ENCODE measurements around the gene ANKH. TPM values are rescaled to one million over a fixed set of nuclear protein-coding genes. Genes with fewer than 3 reads are reported as not detected.
"Not testable (repeated sequence)": the region's sequence is repeated elsewhere in the genome, so short reads cannot be mapped to it uniquely, and the experiment has no call there.

Gene ANKH
- total RNA-seq, 1 donor from 2014 or later = 14.7 TPM

DNA sequence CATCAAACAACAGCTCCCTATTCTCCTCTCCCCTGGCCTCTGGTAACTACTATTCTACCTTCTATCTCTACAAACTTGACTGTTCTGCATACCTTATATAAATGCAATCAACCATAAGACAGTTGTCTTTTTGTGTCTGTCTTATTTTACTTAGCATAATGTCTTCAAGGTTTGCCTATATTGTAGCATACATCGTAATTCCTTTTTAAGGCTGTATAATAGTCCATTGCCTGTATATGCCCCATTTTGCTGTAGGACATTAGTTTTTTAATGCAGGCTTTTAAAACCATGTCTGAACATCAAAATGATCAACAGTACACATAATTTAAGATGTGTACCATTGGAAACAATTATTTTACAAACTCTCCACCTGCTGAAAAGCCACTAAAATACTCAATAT lies 12.4 kb downstream of the ANKH start:
- DNase-seq (ENCODE audit: low read depth in 2 of 2) = no peak

DNA sequence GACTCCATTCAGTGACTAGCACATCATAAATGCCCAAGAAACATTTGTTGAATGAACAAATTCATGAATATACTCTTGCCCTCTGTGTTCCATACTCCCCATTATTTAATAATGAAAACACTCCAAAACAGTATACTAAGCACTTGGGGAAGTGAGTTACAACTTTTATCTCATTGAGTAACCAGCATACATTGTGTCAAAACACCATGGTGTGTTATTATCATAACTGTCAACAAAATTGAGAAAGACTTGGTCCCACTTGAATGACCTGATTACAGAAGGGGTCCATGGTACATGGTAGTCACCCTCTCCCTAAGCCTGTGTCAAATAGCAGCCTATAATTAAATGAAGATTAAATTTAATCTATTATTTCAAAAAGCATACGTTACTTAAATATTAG lies 16.2 kb downstream of the ANKH start:
- no peak for DNase-seq (ENCODE audit: low read depth in 2 of 2)

DNA sequence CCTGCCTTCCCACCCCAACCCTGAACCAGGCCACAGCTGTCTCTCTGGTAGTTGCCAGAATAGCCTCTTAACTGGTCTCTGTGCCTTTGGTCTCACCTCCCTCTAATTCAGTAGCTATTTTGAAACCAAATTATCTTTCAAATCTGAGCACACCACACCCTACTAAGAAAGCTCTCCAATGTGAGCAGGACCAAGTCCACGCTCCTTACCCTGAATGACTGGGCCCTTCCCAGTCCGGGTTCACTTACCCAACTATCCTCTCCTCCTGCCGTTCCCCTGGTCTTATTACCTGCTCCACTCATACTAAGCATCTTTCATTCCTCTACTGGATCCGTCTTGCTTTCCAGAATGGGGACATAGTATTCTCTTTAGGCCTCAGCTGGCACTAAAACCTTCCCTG lies 16.8 kb downstream of the ANKH start:
- no peak for DNase-seq (ENCODE audit: low read depth in 2 of 2)

DNA sequence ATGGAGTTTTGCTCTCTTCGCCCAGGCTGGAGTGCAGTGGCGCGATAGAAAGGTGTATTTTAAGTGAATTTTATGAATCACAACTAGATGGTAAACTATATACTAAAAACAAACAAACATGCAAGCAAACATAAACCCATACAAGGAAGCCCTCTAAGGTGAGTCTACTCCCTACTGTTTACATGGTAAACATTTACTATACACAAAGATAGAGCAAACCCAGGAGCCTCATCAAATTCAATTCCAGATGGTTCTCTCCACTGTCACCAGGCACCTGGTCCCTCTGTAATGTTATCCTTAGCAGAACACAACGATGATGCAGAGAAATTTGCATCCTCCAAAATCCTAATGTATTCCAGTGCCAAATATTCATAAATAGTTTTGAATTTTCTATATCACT lies 17.9 kb downstream of the ANKH start:
- no peak for DNase-seq (ENCODE audit: low read depth in 2 of 2)

DNA sequence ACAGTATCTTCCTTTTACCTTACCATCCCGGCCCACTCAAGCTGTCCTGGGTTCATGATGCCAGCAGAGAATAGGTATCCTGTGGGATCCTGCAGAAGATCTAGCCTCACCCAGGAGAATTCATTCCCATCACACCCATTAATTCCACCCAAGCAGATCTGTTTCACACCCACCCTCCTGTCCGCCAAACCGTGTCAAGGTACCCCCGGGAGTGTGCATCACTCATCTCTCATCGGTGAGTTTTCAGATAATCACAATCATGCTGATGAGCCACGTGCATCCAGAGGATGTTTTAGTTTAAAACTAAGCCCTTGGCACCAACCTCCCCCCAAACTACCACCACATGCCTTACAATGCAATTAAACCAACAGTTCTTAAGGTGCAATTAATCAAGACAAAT lies 18.8 kb downstream of the ANKH start:
- no peak for DNase-seq (ENCODE audit: low read depth in 2 of 2)

DNA sequence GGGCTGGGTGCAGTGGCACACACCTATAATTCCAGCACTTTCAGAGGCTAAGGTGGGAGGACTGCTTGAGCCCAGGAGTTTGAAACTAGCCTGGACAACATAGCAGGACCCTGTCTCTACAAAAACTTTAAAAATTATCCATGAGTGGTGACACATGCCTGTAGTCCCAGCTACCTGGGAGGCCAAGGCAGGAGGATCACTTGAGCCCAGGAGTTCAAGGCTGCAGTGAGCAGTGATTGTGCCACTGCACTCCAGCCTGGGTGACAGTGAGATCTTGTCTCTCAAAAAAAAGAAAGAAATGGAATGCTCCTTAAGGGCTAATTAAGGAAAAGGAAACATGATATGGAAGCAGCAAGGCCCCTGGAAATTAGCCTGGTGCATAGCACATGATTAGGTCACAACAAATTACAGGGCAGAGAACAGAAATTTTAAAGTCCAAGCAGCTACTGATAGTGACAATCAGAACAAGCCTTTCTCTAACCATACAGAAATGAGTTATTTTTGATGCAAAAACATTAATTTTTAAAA lies 19.5 kb downstream of the ANKH start:
- DNase-seq (ENCODE audit: low read depth in 2 of 2) = no peak

DNA sequence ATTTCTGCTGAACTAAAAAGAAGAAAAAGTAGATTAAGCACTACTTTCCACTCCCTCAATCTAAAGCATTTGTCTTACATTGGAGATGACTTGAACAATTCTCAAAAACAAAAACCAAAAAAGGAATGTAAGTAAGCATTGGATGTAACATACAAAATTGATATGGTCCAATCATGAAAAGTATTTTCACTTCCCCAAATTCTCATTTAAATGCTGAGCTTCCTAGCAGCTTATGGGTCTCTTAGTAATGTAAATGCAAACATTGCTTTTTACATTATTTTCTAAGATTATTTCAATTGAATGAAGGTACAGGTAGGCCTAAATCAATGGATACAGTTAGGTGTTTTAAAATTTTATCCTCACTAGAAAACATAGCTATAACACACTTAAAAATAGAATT lies 20.0 kb downstream of the ANKH start:
- no peak for DNase-seq (ENCODE audit: low read depth in 2 of 2)

DNA sequence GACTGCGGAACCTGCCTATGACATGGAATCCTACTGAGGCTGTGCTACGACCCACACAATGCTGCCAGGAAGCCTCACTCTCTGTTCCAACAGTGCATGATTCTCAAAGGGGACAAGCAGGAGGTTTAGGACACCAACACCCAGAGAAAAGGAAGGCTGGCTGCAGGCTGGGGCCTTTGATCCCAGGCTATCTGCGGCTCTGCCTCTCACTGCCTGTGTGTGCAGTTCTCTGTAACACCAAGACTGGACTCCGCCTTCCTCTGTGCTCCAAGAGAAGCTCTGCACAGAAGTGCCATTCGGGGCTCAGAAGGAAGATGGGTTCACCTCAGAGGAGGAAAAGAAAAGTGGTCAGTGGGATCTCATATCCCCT lies 20.5 kb downstream of the ANKH start:
- no peak for DNase-seq (ENCODE audit: low read depth in 2 of 2)

DNA sequence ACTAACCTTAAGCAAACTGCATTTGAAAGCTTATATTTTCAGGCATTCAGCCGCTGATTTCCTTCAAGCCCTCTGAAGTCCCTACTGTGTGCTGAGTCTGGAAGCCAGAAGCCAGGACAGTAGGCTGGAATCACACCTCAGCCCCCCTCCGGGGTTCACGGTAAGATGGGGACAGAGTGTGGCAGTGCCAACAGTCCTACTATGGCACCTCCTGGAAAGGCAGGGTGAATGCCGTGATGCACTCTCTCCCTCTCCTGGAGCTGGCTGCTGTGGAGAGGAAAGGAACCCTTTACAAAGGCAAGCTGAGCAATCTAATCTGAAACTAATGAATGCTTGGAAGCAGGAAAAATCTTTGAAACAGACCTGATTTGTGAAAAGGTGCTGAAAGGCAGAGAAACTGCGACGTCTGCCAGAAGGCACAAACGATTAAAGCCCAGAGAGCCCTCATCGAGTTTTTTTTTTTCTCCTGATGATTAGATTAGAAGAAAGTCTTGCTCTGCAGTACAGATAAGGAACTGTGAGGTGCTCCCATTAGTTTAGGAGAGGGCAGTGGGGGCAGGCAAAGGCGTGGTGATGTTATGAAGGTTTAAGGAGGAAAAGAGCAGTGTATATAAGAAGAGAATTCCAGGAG lies 21.0 kb downstream of the ANKH start:
- DNase-seq (ENCODE audit: low read depth in 2 of 2) = no peak

DNA sequence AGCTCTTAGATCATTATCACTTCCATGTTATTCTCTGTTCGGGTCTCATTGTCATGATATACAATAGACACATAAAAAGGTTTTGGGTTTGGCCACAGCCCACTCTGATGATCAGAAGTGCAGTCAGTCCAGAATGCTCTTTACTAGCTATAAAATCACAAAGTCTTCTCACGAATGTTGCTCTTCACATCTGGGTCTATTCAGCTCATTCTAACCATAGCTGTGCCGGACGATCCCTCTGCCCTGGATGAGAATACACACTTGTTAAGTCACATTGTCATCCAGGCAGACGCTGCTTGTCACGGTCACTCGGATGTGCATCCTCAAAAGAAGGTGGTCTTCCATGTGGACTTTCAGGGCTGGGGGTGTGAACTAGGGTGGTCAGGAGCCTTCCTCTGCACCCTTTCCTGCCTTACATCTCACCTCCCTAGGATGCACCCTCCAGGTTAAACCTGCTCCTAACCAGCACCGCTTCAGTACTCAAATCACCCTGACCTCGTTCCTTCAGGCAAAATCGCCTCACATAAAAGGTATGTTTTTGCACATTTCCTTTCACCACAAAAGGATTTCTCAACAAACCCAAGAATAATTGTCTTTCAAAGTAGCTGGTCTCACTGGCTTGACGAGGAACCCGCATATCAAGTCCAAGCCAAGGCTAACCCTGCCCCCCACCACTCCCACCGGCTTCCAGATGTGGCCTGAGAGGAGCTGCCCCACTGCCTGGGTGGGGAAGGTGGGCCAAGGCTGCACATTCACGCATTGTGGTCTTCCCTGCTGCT lies 21.9 kb downstream of the ANKH start:
- no peak for DNase-seq (ENCODE audit: low read depth in 2 of 2)

DNA sequence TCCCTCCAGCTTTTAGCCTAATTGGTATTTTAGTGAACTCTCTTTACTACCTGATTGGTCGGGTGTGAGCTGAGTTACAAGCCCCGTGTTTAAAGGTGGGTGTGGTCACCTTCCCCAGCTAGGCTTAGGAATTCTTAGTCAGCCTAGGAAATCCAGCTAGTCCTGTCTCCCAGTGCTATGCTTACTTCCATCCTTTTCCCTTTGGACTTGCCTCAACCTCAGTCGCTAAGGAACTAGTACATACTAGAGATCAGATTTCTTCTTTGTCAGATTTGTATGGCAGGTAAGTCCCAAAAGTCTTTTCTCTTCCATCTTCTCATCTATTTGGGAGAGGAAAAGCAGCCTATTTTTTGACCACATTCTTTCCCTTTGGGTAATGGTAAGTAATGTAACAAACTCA lies 22.6 kb downstream of the ANKH start:
- not testable (repeated sequence) for DNase-seq (ENCODE audit: low read depth in 2 of 2)

DNA sequence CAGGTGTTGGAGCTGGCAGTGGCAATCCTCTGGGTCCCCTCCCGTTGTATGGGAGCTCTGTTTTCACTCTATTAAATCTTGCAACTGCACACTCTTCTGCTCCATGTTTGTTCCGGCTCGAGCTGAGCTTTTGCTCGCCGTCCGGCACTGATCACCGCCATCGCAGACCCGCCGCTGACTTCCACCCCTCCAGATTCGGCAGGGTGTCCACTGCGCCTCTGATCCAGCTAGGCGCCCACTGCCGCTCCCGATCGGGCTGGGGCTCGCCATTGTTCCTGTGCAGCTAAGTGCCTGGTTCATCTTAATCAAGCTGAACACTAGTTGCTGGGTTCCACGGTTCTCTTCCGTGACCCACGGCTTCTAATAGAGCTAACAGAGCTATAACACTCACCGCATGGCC lies 23.2 kb downstream of the ANKH start:
- DNase-seq (ENCODE audit: low read depth in 2 of 2) = no peak

DNA sequence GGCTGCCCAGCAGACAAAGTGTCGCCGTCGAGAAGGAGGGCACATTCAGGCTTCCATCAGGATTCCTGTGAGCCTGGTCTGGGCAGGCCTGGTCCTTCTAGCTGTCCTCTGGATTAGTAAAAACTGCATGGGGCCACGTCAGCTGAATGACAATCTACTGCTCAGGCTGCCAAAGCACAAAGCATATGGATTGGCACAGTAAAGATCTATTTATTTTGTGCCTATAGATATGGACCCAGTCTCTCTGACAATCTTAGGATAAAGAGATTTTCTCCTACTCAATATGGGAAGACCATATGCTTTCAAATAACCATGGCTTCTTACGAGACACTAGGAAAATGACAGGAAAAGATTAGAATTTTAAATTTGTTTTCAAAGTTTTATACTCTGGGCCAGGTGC lies 24.1 kb downstream of the ANKH start:
- no peak for DNase-seq (ENCODE audit: low read depth in 2 of 2)

DNA sequence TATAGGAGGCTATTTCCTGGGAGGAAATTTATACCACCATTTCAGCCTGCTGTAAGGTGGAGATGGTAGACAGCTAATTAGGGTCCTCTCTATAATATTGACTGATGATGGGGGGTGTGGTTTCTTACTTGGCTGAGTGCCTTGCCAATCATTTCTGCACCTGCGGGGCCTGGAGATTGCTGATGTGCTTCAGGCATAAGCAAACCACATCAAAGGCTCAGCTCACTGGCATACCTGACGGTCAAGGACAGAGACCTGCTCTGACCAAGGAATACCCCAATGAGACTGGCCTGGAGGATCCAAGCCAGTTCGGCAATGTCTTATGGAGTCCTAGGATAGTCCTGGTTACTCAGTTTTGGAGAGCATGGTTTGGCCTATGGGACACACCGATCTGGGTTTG lies 29.5 kb downstream of the ANKH start:
- DNase-seq (ENCODE audit: low read depth in 2 of 2) = no peak

DNA sequence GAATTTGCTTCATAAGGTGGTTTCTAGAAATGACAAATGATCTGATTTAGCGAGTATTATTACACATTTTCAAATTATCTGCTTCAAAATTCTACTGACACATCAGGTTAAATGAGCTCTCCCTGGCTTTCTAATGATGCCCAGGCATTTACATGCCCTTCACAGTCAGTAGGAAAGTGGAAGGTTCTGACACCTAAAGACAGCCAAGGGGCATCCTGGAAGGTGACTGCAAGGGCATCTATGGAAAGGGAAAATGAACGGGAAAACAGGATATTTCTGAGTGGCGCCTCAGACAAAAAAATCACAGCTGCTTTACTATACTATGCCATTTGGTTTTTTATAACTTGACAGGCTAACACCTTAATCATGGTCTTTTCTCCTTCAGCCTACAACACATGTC lies 31.0 kb downstream of the ANKH start:
- DNase-seq (ENCODE audit: low read depth in 2 of 2) = no peak

DNA sequence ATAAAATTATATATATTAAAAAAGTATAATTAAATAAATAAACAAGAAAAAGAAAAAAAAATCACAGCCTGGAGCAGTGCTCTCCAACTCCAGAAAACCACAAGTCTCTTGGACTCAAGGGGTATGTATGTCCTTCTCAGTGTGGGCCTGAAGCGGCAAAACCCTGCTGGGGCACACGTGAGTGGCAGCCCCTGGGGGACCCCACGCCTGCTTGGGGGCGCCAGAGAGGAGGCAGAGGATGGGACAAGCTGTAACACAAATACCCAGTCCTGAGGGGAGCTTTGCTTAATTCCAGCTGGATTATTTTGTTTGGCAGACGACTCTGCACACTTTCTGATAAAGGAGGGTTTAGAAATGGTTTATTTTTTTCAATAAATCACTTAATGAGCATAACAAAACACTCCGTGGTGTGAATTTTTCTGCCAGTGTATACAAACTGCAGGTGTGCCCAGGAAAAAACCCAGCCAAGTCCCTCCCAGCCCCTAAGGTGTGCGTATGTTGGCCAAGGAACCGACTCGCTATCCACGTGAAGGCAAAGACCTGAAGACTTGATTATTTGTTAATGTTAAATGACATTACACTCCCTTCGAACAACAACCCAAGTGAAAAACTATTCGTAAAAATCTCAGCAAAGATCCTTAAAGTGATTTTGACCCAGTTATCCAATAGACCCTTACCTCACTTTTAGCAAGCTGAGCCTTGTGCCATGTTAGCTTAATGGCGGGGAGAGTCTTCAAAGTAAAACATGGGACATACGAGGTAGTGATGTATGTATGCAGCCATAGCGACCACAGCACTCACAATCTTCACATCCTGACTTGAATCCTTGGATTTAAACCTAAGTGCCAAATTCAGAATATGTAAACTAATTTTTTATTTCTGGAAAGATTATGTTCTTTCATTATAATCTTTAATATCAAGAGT lies 32.9 kb downstream of the ANKH start:
- no peak for DNase-seq (ENCODE audit: low read depth in 2 of 2)

DNA sequence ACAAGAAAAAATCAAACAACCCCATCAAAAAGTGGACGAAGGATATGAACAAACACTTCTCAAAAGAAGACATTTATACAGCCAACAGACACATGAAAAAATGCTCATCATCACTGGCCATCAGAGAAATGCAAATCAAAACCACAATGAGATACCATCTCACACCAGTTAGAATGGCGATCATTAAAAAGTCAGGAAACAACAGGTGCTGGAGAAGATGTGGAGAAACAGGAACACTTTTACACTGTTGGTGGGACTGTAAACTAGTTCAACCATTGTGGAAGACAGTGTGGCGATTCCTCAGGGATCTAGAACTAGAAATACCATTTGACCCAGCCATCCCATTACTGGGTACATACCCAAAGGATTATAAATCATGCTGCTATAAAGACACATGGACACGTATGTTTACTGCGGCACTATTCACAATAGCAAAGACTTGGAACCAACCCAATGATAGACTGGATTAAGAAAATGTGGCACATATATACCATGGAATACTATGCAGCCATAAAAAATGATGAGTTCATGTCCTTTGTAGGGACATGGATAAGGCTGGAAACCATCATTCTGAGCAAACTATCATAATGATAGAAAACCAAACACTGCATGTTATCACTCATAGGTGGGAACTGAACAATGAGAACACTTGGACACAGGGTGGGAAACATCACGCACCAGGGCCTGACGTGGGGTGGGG lies 34.0 kb downstream of the ANKH start:
- DNase-seq (ENCODE audit: low read depth in 2 of 2) = not testable (repeated sequence)

DNA sequence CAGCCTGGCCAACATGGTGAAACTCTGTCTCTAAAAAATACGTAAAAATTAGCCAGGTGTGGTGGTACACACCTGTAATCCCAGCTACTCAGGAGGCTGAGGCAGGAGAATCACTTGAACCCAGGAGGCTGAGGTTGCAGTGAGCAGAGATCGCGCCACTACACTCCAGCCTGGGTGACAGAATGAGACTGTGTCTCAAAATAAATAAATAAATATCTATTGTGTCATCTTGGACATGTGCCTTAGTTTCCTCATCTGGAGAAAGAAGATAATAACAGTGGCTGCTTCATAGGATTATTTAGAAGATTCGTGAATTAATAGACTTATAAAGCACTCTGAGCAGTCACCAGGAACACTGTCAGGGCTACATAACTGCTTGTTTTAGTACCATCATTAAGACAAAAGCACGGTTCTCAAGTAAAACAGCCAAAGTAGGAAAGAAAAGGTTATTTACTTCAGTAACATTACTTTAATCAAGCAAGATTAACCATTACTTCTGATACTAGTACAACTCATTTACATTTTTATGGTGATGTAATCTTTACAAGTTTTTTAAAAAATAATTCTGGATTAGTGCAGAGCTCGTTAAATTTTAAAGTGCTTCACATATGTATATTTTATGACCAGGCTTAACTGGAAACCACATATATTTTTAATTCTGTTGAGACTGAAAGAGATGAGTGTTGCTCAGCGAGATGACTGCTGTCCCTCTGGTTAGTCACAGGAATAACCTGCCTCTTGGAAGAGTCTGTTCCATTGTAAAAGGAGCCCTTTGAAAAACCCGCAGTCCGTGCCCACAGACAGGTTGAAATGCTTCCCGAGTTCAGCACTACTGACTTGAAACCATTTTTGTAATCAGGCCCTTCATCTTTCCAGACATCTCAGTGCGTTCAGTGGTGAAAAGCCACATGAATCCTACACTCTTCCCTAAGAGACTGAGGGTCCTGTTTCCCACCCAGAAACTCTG lies 36.7 kb downstream of the ANKH start:
- DNase-seq (ENCODE audit: low read depth in 2 of 2) = no peak

DNA sequence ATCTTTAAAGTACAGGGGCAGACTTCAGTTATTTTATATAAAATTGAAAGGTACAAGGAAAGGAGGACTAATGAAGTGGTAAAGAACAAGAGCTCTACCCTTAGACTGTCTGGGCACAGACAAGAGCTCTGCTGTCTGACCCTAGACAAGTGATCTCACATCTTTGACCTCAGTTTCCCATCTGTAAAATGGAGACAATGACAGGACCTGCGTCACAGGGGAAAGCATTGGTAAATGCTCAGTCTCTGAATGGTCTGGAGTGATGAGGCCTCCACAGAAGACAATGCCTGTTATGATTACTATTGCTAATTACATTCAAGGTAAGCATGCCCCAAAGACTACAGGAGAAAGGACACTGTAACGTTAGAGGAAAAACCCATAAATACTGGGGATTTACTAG lies 37.5 kb downstream of the ANKH start:
- no peak for DNase-seq (ENCODE audit: low read depth in 2 of 2)

DNA sequence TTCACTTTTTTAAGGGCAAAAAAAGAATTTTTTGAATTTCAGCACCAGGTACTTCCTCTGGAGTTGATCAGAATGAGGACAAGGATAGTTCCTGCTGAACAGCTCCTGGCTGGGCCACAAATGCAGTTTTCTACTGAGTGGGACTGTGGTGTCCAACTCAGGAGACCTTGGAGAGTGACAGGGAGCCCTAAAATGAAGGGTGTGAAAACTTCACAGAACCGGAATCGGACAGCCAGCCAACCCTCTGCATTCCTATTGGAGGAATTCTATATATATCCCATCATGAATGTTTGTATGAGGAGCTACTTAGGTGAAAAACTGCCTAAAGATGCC lies 40.6 kb downstream of the ANKH start:
- no peak for DNase-seq (ENCODE audit: low read depth in 2 of 2)

Measured in lung microvascular endothelial cell (primary cell).